WTC11 (cell line): ENCODE data around the gene PLCL2.

Experiments
- TP53 ChIP-seq: sonication (generic); formaldehyde crosslinking; IDR thresholded peaks from 2 replicates; pipeline ENCODE4 v1.8.1; 2023; ENCODE audit warnings: mild to moderate bottlenecking, missing genetic modification reagents
- TF ChIP-seq, protein P1 (sequence below): fragments of 200-600 bp; IDR thresholded peaks from 2 replicates; pipeline ENCODE4 v1.8.0; 2022; ENCODE audit warnings: antibody characterized with exemption

DNA sequence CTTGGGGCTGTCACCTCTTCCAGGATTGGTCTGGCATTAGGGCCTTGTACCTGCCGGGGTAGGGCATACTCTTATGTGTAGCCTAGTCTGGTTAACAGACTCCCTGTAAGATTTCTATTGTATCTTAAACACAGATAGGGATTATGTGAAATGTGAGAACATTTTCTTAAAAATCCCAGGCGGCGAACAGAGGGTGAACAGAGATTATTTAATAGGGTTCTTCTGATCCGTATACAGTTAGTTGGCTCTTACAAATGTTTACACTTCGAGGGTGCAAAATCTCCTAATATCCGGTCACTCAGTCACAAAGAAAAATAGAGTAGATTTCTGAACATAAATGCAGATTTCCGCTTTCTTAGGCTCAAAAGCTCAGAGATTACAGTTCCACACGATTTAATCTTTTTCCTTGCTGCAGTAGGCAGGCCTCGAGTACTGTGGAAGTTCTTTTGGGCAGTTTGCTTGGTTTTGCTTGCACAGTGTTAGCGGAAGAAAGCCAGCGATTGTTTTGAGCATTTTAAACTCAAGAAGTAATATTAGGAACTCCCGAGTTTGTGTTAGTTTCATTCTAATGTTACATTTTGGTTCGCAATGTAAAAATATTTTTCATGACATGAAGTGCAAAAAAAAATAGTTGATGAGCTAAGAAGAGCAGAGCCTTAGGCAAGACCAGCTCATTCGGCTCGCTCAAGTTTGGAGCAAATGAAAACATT, 993 bp downstream of the PLCL2 start:
- TF ChIP-seq, protein P1, sequence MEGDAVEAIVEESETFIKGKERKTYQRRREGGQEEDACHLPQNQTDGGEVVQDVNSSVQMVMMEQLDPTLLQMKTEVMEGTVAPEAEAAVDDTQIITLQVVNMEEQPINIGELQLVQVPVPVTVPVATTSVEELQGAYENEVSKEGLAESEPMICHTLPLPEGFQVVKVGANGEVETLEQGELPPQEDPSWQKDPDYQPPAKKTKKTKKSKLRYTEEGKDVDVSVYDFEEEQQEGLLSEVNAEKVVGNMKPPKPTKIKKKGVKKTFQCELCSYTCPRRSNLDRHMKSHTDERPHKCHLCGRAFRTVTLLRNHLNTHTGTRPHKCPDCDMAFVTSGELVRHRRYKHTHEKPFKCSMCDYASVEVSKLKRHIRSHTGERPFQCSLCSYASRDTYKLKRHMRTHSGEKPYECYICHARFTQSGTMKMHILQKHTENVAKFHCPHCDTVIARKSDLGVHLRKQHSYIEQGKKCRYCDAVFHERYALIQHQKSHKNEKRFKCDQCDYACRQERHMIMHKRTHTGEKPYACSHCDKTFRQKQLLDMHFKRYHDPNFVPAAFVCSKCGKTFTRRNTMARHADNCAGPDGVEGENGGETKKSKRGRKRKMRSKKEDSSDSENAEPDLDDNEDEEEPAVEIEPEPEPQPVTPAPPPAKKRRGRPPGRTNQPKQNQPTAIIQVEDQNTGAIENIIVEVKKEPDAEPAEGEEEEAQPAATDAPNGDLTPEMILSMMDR = no peak
- TF ChIP-seq TP53 (CRISPR knock-in tag) = no peak
